DMS79 treated with DMSO at 0.1 percent for 48 hours (cell line): Measurements from ENCODE around the gene SLC44A2.
"Not testable (repeated sequence)": the region's sequence is repeated elsewhere in the genome, so short reads cannot be mapped to it uniquely, and the experiment has no call there.

Experiments used
- DNase-seq: peaks from one replicate; lab custom pipeline; 2025; lab: John Stamatoyannopoulos, UW

SLC44A2 gene

GRCh38 chr19:10651851-10652250 is 26.5 kb downstream of the SLC44A2 start:
- DNase-seq, result no peak

- no peak for DNase-seq
Measured at GRCh38 chr19:10653482-10653731, 28.1 kb downstream of the SLC44A2 start.

- DNase-seq, result peak; percentile 100
Measured at GRCh38 chr19:10653732-10654609, 28.6 kb downstream of the SLC44A2 start, which contains the start of gene ILF3. Gene ILF3 (plus strand): TSS chr19:10654346. CDS start chr19:10670606, 16,260 bp downstream.

GRCh38 chr19:10654610-10655456 is 29.5 kb downstream of the SLC44A2 start:
- peak; percentile 84 for DNase-seq

GRCh38 chr19:10655457-10656312 is 30.3 kb downstream of the SLC44A2 start:
- peak; percentile 69 for DNase-seq

GRCh38 chr19:10660346-10660745 is 35.0 kb downstream of the SLC44A2 start:
- DNase-seq, result no peak

GRCh38 chr19:10661946-10662345 is 36.6 kb downstream of the SLC44A2 start:
- DNase-seq, result no peak

GRCh38 chr19:10662384-10663251 is 37.3 kb downstream of the SLC44A2 start:
- DNase-seq, result peak; percentile 7

GRCh38 chr19:10663252-10663563 is 37.9 kb downstream of the SLC44A2 start:
- not testable (repeated sequence) for DNase-seq

GRCh38 chr19:10667867-10668266 is 42.5 kb downstream of the SLC44A2 start:
- DNase-seq, result no peak

- no peak for DNase-seq
Measured at GRCh38 chr19:10669246-10669645, 43.9 kb downstream of the SLC44A2 start.

GRCh38 chr19:10670182-10670581 is 44.8 kb downstream of the SLC44A2 start:
- no peak for DNase-seq

GRCh38 chr19:10670876-10671804 is 45.8 kb downstream of the SLC44A2 start:
- no peak for DNase-seq

GRCh38 chr19:10671922-10672321 is 46.6 kb downstream of the SLC44A2 start:
- DNase-seq, result not testable (repeated sequence)

- not testable (repeated sequence) for DNase-seq
Measured at GRCh38 chr19:10675214-10675613, 49.9 kb downstream of the SLC44A2 start.

- no peak for DNase-seq
Measured at GRCh38 chr19:10677751-10678150, 52.4 kb downstream of the SLC44A2 start.

- DNase-seq, result no peak
Measured at GRCh38 chr19:10678813-10679212, 53.5 kb downstream of the SLC44A2 start.

GRCh38 chr19:10679743-10680142 is 54.4 kb downstream of the SLC44A2 start:
- DNase-seq, result no peak

GRCh38 chr19:10680545-10681135 is 55.3 kb downstream of the SLC44A2 start:
- DNase-seq, result no peak

GRCh38 chr19:10681658-10682057 is 56.3 kb downstream of the SLC44A2 start:
- no peak for DNase-seq
